Memory B cell (primary cell): ENCODE data around the gene STOML3.

ENCODE experiments used
- ATAC-seq: fragments of 150-1000 bp; cut with Tn5 transposase; 2 replicates; pipeline ENCODE4 v1.10.0; 2021; ENCODE audit warnings: low read depth, mild to moderate bottlenecking, moderate library complexity
- DNase-seq, 2 donors: peaks; one replicate each; pipeline ENCODE4 v3.0.0; 2022; ENCODE audit warnings: low spot score in 2 of 2
- H3K27ac Mint-ChIP-seq: one replicate; pipeline ENCODE4 v1.8.0; 2022; ENCODE audit warnings: mild to moderate bottlenecking, moderate library complexity, mixed read lengths
- H3K27me3 Mint-ChIP-seq: one replicate; pipeline ENCODE4 v1.8.0; 2022; ENCODE audit warnings: mixed read lengths
- H3K36me3 Mint-ChIP-seq: one replicate; pipeline ENCODE4 v1.8.0; 2022; ENCODE audit warnings: mild to moderate bottlenecking, mixed read lengths
- H3K4me1 Mint-ChIP-seq: one replicate; pipeline ENCODE4 v1.8.0; 2022; ENCODE audit warnings: mixed read lengths
- H3K4me3 Mint-ChIP-seq: one replicate; pipeline ENCODE4 v1.8.0; 2022; ENCODE audit warnings: mild to moderate bottlenecking, moderate library complexity, mixed read lengths
- H3K9me3 Mint-ChIP-seq: one replicate; pipeline ENCODE4 v1.8.0; 2022; ENCODE audit warnings: mixed read lengths

The STOML3 gene

GRCh38 chr13:38921081-38921480, 69.5 kb downstream of the STOML3 start:
- Mint-ChIP-seq H3K27ac (no peak overlapping the region), H3K4me3 (no peak overlapping the region), H3K27me3 (peaks cover 4% of the 10 kb centered on the region), H3K9me3 (no peaks in the 10 kb centered on the region), H3K4me1 (no peaks in the 10 kb centered on the region), H3K36me3 (no peaks in the 10 kb centered on the region)
- no peak for DNase-seq
- ATAC-seq, result no peak
